ENCODE measurements around the gene CCM2L.

Gene CCM2L

DNA sequence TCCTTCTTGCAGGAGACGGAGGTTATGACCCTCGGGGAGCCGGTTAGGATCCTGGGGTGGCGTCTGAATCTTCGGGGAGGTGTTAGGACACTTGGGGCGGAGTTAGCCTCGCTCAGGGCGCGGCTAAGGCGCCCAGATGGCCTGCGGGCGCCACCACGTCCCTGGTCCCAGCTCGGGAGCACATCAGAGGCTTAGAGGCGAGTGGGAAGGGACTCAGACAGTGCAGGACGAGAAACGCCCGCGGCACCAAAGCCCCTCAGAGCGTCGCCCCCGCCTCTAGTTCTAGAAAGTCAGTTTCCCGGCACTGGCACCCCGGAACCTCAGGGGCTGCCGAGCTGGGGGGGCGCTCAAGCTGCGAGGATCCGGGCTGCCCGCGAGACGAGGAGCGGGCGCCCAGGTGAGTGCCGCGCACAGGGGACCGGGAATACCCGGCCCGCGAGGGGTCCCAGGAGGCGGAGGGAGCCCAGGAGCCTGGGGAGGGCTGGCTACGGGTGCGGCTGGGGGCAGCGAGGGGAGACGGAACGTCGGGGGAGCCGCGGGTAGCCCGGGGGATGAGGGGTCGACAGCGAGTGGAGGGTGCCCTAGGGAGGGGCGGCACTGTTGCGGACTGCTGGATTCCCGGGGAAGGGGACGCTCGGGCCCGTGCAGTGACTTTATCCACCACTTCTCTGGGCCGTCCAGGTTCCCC lies 42.0 kb downstream of the CCM2L start, which contains the start of gene HCK:
HCK (plus strand) TSS at position 153 of the 688 bp plus-strand sequence.
- Histone ChIP-seq H3K36me3 (ENCODE audit: insufficient read depth, low read length) (no peaks in the 10 kb centered on the region), H3K9me3 (ENCODE audit: low read depth, low read length) (no peaks in the 10 kb centered on the region), H3K27ac (no peak within 1 kb of the TSS), H3K9ac (ENCODE audit: insufficient read length) (no peak within 1 kb of the TSS), H3K4me3 (no peak within 1 kb of the TSS)
- TF ChIP-seq EZH2 (IDR thresholded peaks at IDR 0.05) (no peak), FOXP2 (optimal IDR thresholded peaks at IDR 0.05; ENCODE audit: control extremely low read depth, extremely low read length, insufficient read depth) (no peak)
- no peak for DNase-seq (ENCODE audit: low read depth, low spot score)

DNA sequence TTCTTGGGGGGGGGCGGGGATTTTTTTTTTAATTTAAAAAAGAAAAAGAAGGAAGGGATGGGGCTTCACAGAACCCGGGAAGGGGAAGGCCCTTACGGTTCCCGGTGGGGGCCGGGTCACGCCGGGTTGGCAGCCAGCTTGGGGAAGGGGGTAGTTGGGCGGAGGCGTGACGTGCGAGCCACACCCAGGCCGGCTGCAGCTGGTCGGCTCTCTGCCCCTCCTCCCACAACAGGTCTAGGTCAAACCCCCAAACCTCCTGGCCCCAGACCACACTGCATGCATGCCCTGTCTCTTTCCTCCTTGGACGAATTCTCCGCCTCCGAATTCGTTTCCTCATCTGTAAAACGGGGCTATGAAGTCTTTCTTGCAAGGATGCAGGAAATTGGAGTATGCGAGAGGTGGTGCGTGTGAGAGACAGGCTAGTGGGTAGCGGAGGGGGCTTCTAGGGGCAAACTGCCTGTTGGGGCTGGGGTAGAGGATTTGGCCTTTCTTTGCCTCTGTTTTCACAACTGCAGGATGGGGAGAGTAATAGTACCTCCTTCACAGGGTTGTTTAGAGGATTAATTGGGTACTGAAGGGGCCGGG lies 42.6 kb downstream of the CCM2L start:
- TF ChIP-seq POLR2AphosphoS5 (IDR thresholded peaks at IDR 0.05; ENCODE audit: borderline replicate concordance, low read depth, low read length) (no peak), EZH2 (IDR thresholded peaks at IDR 0.05) (no peak), FOXP2 (optimal IDR thresholded peaks at IDR 0.05; ENCODE audit: control extremely low read depth, extremely low read length, insufficient read depth) (no peak)
- Histone ChIP-seq H3K4me3 (no peak overlapping the region), H3K9me3 (ENCODE audit: low read depth, low read length) (no peaks in the 10 kb centered on the region), H3K27ac (no peak overlapping the region), H3K36me3 (ENCODE audit: insufficient read depth, low read length) (no peaks in the 10 kb centered on the region), H3K9ac (ENCODE audit: insufficient read length) (no peak overlapping the region)
- no peak for DNase-seq (ENCODE audit: low read depth, low spot score)

DNA sequence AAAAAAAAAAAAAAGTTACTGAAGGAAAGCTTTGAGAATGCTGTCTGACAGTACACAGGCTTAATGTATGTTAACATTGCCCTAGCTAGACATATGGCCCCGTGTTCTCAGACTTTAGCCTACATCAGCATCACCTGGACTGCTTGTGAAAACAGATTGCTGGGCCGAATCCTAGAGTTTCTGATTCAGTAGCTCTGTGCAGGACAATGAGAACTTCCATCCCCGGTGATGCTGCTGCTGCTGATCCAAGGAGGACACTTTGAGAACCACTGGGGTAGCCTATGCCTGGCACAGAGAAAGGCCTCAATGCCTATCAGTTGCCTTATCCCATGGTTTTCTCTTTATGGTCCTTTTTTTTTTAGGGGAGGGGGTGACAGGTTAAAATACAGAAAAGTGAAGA lies 43.4 kb downstream of the CCM2L start:
- no peaks in the 10 kb centered on the region for H3K9me3 ChIP-seq (ENCODE audit: low read depth, low read length)
- no peak overlapping the region for H3K4me3 ChIP-seq
- TF ChIP-seq FOXP2 (optimal IDR thresholded peaks at IDR 0.05; ENCODE audit: control extremely low read depth, extremely low read length, insufficient read depth) = no peak
- no peak for TF ChIP-seq EZH2 (IDR thresholded peaks at IDR 0.05)
- TF ChIP-seq POLR2AphosphoS5 (IDR thresholded peaks at IDR 0.05; ENCODE audit: borderline replicate concordance, low read depth, low read length) = no peak
- DNase-seq (ENCODE audit: low read depth, low spot score) = no peak
- no peak overlapping the region for H3K27ac ChIP-seq
- H3K36me3 ChIP-seq (ENCODE audit: insufficient read depth, low read length) = no peaks in the 10 kb centered on the region
- H3K9ac ChIP-seq (ENCODE audit: insufficient read length) = no peak overlapping the region

DNA sequence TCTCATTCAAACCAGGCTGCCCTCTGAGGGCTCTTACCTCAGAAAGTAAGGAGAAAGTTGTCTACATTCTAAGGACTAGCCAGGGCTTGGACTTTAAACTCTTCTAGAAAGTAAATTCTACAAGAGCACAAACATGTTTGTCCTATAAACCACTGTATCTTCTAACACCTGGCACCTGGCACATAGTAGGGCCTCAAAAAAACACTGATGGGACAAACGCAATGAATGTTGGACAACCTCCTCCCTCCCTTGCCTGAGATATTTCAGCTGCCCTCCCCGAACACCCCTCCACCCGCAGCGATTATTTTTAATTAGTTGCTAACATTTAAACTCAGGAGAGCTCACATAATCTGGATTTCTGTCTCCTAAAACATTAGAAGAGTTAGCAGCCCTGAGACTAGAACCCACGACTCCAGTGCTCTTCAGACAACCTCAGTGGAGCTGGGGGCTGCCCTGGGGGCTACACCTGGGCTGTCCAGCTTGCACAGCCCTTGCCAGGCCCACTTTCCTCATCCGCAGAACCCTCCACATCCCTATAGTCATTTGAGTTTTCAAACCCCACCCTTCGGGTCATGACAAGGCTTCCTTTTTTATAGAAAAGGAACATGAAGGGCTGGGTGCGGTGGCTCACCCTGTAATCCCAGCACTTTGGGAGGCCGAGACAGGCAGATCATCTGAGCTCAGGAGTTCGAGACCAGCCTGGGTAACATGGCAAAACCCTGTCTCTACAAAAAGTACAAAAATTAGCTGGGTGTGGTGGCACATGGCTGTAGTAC lies 46.7 kb downstream of the CCM2L start:
- Histone ChIP-seq H3K9ac (ENCODE audit: insufficient read length) (no peak overlapping the region), H3K36me3 (ENCODE audit: insufficient read depth, low read length) (no peaks in the 10 kb centered on the region), H3K9me3 (ENCODE audit: low read depth, low read length) (no peaks in the 10 kb centered on the region), H3K4me3 (no peak overlapping the region), H3K27ac (no peak overlapping the region)
- TF ChIP-seq POLR2AphosphoS5 (IDR thresholded peaks at IDR 0.05; ENCODE audit: borderline replicate concordance, low read depth, low read length) (no peak), FOXP2 (optimal IDR thresholded peaks at IDR 0.05; ENCODE audit: control extremely low read depth, extremely low read length, insufficient read depth) (no peak), EZH2 (IDR thresholded peaks at IDR 0.05) (no peak)
- no peak for DNase-seq (ENCODE audit: low read depth, low spot score)

DNA sequence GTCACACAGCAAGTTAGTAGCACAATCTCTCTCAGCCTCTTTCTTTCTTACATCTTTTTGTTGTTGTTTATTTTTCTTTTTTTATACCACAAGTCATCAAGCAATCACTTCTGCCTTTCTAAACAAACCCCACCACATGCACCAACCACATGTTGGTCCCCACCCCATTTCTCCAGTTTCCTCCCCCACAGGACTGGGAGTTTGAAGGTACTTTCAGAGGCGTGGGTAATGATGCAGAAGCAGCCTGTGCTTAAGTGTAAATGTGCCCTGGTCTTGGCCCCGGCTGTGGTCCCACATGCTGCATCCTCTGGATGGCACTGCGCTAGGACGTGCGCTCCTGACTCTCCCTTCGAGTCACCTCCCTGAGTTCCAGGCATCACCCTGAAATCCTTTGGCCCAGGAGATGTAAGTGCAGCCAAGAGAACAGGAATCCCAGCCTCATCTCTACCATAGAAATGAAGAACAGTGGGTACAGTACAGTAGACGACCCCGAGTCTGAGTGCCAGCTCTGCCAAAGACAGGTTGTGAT lies 47.5 kb downstream of the CCM2L start:
- DNase-seq (ENCODE audit: low read depth, low spot score) = no peak
- no peak overlapping the region for H3K27ac ChIP-seq
- no peaks in the 10 kb centered on the region for H3K36me3 ChIP-seq (ENCODE audit: insufficient read depth, low read length)
- TF ChIP-seq EZH2 (IDR thresholded peaks at IDR 0.05) = no peak
- no peak for TF ChIP-seq FOXP2 (optimal IDR thresholded peaks at IDR 0.05; ENCODE audit: control extremely low read depth, extremely low read length, insufficient read depth)
- TF ChIP-seq POLR2AphosphoS5 (IDR thresholded peaks at IDR 0.05; ENCODE audit: borderline replicate concordance, low read depth, low read length) = no peak
- H3K4me3 ChIP-seq = no peak overlapping the region
- H3K9me3 ChIP-seq (ENCODE audit: low read depth, low read length) = no peaks in the 10 kb centered on the region
- no peak overlapping the region for H3K9ac ChIP-seq (ENCODE audit: insufficient read length)

DNA sequence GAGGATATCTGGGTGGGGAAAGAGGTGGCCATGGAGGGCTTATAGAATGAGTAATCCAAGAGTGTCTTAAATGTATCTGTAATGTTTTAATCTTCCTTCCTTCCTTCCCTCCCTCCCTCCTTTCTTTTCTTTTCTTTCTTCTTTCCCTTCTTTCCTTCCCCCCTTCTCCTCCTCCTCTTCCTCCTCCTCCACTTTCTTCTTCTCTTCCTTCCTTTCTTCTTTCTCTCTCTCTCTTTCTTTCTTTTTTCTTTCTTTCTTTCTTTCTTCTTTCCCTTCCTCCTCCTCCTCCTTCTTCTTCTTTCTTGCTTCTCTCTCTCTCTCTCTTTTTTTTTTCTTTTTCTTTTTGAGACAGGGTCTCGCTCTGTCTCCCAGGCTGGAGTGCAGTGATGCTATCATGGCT lies 49.0 kb downstream of the CCM2L start:
- H3K9ac ChIP-seq (ENCODE audit: insufficient read length) = no peak overlapping the region

DNA sequence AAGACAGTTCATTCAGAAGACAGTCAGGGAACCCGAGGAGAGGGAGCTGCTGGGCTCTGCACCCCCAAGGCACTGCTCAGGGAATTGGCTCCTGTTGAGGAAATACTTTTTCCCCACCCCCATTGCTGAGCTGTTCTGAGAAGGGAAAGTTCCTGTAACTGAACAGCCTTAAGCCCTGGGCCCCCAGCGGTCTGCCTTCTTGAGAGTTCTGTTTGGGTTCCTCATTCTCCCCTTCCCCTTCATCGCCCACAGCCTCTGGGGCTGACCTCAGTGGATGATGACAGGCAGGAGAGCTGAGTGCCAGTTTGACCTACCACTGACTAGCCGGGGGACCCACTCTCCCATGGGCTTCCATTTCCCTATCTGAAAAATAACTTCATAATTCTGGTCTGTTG lies 52.5 kb downstream of the CCM2L start:
- Histone ChIP-seq H3K27ac (no peak overlapping the region), H3K36me3 (ENCODE audit: insufficient read depth, low read length) (no peaks in the 10 kb centered on the region), H3K9me3 (ENCODE audit: low read depth, low read length) (no peaks in the 10 kb centered on the region), H3K4me3 (no peak overlapping the region), H3K9ac (ENCODE audit: insufficient read length) (no peak overlapping the region)
- no peak for DNase-seq (ENCODE audit: low read depth, low spot score)
- no peak for TF ChIP-seq EZH2 (IDR thresholded peaks at IDR 0.05)
- no peak for TF ChIP-seq POLR2AphosphoS5 (IDR thresholded peaks at IDR 0.05; ENCODE audit: borderline replicate concordance, low read depth, low read length)
- no peak for TF ChIP-seq FOXP2 (optimal IDR thresholded peaks at IDR 0.05; ENCODE audit: control extremely low read depth, extremely low read length, insufficient read depth)

More for the DNA sequence above, 49.0 kb downstream of the CCM2L start:
- Histone ChIP-seq H3K27ac (no peak overlapping the region), H3K36me3 (ENCODE audit: insufficient read depth, low read length) (no peaks in the 10 kb centered on the region), H3K4me3 (no peak overlapping the region), H3K9me3 (ENCODE audit: low read depth, low read length) (no peaks in the 10 kb centered on the region)
- no peak for TF ChIP-seq EZH2 (IDR thresholded peaks at IDR 0.05)
- TF ChIP-seq FOXP2 (optimal IDR thresholded peaks at IDR 0.05; ENCODE audit: control extremely low read depth, extremely low read length, insufficient read depth) = no peak
- TF ChIP-seq POLR2AphosphoS5 (IDR thresholded peaks at IDR 0.05; ENCODE audit: borderline replicate concordance, low read depth, low read length) = no peak
- DNase-seq (ENCODE audit: low read depth, low spot score) = no peak

DNA sequence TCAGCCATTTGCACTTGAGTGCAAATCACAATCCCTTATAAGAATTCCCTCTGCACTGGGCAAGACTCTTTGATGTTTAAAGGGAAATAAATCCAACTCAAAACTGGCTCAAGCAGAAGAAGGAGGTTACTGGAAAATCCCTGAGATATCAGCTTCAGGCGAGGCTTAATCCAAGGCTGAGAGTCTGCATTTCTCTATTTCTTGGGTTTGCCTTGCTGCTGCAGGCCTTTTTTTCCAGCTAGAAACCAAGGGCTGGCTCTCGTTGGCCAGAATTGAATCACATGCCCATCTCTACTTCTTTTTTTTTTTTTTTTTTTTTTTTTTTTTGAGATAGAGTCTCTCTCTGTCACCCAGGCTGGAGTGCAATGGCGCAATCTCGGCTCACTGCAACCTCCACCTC lies 53.5 kb downstream of the CCM2L start:
- Histone ChIP-seq H3K9me3 (ENCODE audit: low read depth, low read length) (no peaks in the 10 kb centered on the region), H3K9ac (ENCODE audit: insufficient read length) (no peak overlapping the region), H3K27ac (no peak overlapping the region), H3K36me3 (ENCODE audit: insufficient read depth, low read length) (no peaks in the 10 kb centered on the region), H3K4me3 (no peak overlapping the region)
- no peak for DNase-seq (ENCODE audit: low read depth, low spot score)
- TF ChIP-seq POLR2AphosphoS5 (IDR thresholded peaks at IDR 0.05; ENCODE audit: borderline replicate concordance, low read depth, low read length) (no peak), EZH2 (IDR thresholded peaks at IDR 0.05) (no peak), FOXP2 (optimal IDR thresholded peaks at IDR 0.05; ENCODE audit: control extremely low read depth, extremely low read length, insufficient read depth) (no peak)
